ENCODE data around the gene DPYSL5. TPM values are rescaled to one million over a fixed set of nuclear protein-coding genes. Genes with fewer than 3 reads are reported as not detected.

Gene DPYSL5
- total RNA-seq, 2 experiments from 2014 or later = not detected

DNA sequence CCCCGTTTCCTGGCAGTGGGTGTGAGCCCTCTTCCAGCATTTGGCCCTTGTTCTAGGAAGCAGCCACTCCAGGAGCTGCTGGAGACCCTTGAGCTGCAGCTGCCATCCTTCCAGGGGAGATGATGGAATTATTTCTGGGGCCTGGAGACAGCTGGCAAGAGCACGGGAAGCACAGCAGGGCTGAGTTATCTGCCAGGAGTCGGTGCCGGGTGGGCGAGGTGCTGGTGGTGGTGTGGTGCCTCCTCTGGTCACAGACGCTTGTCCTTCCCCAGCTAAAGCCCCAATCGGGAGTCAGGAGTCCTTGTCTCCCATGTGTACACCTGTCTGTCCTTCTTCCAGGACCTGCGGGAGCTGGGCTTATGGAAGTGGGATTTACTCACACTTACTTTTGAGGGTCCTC is 36.0 kb downstream of the DPYSL5 start:
- intact Hi-C loops (cut with micrococcal nuclease) = no loop called here
- Mint-ChIP-seq H3K4me3 (no peak overlapping the region), H3K4me1 (ENCODE audit: low read depth) (no peaks in the 10 kb centered on the region), H3K36me3 (ENCODE audit: low read depth) (no peaks in the 10 kb centered on the region), H3K9me3 (no peaks in the 10 kb centered on the region), H3K27ac (no peak overlapping the region), H3K27me3 (peaks cover 13% of the 10 kb centered on the region)
- DNase-seq = no peak
- ChIA-PET CTCF (interaction anchor here (1.3 to 2.9 kb wide), 4 partner anchors 26 to 396 kb away, joined by 4 to 11 read pairs (median 4); no protein-coding TSS in a partner anchor), POLR2A (no interaction called here)
- TF ChIP-seq, protein P1, sequence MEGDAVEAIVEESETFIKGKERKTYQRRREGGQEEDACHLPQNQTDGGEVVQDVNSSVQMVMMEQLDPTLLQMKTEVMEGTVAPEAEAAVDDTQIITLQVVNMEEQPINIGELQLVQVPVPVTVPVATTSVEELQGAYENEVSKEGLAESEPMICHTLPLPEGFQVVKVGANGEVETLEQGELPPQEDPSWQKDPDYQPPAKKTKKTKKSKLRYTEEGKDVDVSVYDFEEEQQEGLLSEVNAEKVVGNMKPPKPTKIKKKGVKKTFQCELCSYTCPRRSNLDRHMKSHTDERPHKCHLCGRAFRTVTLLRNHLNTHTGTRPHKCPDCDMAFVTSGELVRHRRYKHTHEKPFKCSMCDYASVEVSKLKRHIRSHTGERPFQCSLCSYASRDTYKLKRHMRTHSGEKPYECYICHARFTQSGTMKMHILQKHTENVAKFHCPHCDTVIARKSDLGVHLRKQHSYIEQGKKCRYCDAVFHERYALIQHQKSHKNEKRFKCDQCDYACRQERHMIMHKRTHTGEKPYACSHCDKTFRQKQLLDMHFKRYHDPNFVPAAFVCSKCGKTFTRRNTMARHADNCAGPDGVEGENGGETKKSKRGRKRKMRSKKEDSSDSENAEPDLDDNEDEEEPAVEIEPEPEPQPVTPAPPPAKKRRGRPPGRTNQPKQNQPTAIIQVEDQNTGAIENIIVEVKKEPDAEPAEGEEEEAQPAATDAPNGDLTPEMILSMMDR (IDR thresholded peaks at IDR 0.05) = no peak
- ATAC-seq = no peak

- Mint-ChIP-seq H3K27ac (no peak overlapping the region), H3K4me3 (no peak overlapping the region), H3K36me3 (ENCODE audit: low read depth) (no peaks in the 10 kb centered on the region), H3K4me1 (ENCODE audit: low read depth) (no peaks in the 10 kb centered on the region), H3K9me3 (no peaks in the 10 kb centered on the region), H3K27me3 (peaks cover 13% of the 10 kb centered on the region)
- ChIA-PET POLR2A (no interaction called here), CTCF (interaction anchor here (1.3 to 2.9 kb wide), 4 partner anchors 25 to 395 kb away, joined by 4 to 11 read pairs (median 4); no protein-coding TSS in a partner anchor)
- TF ChIP-seq, protein P1 (IDR thresholded peaks at IDR 0.05) = no peak
- intact Hi-C loops (cut with micrococcal nuclease) = no loop called here
- DNase-seq (no peak), ATAC-seq (no peak)
These were observed 36.6 kb downstream of the DPYSL5 start for GRCh38 chr2:26884486-26884885.

DNA sequence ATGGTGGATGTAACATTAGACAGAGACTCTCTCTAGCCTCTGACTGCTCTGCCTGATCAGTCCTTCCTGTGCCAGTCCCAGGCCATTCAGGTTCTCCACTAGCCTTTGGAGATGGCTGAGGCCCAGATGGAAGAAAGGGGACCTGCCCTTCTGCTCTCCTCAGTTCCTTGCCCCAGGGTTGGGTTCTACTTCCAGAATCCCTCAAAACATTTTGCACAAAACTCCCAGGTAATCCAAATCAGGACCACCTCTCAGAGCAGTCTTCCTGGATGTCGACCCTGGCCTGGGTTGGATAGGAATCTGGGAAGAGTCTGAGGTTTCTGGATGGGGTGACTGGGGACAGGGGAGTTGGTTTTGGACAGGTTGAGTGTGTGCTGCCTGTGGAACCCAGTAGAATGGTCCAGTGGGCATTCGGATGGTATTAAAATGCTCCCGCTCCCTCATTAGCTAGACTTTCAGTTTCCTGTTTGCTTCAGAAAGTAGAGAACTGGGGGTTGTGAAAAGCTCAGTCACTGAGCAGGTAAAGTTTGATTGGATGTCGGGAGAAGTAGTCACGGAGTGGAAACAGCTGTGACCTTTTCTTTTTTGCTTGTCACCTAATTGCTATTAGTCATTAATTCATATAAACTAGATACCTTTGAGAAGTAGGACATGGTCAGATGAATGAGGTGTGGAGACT is 37.9 kb downstream of the DPYSL5 start:
- peaks cover 8% of the 10 kb centered on the region for H3K27me3 Mint-ChIP-seq
- POLR2A ChIA-PET = no interaction called here
- H3K4me3 Mint-ChIP-seq = no peak overlapping the region
- CTCF ChIA-PET = no interaction called here
- intact Hi-C loops (cut with micrococcal nuclease) = no loop called here
- DNase-seq (no peak), ATAC-seq (no peak)
- no peak overlapping the region for H3K27ac Mint-ChIP-seq
- H3K4me1 Mint-ChIP-seq (ENCODE audit: low read depth) = no peaks in the 10 kb centered on the region
- H3K9me3 Mint-ChIP-seq = no peaks in the 10 kb centered on the region
- H3K36me3 Mint-ChIP-seq (ENCODE audit: low read depth) = no peaks in the 10 kb centered on the region
- TF ChIP-seq, protein P1 (IDR thresholded peaks at IDR 0.05) = no peak

- CTCF ChIA-PET = no interaction called here
- TF ChIP-seq, protein P1 (IDR thresholded peaks at IDR 0.05) = no peak
These were observed 38.8 kb downstream of the DPYSL5 start for GRCh38 chr2:26886736-26887135.

DNA sequence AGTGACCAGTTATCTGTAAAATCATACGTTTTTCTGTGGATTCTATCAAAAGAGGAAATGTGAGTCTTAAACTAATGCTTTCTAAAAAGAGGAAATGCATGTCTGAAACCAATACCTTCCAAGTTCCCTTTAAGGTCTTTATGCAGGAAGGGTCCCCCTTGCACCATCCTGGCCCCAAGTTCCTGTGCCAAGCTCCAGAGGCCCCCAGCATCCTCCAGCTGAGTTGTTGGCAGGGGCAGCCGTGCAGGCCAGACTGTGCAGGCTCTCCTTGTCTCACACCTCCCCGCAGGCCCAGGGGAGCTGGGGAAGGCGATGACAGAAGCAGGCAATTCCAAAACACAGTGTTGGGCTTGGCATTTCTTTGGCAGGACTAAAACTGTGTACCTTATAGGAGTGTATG is 39.2 kb downstream of the DPYSL5 start:
- ChIA-PET CTCF (no interaction called here), POLR2A (no interaction called here)
- Mint-ChIP-seq H3K4me1 (ENCODE audit: low read depth) (no peaks in the 10 kb centered on the region), H3K4me3 (no peak overlapping the region), H3K9me3 (no peaks in the 10 kb centered on the region), H3K36me3 (ENCODE audit: low read depth) (no peaks in the 10 kb centered on the region), H3K27ac (no peak overlapping the region), H3K27me3 (peaks cover 2% of the 10 kb centered on the region)
- TF ChIP-seq, protein P1 (IDR thresholded peaks at IDR 0.05) = no peak
- DNase-seq (no peak), ATAC-seq (no peak)
- intact Hi-C loops (cut with micrococcal nuclease) = no loop called here

More at GRCh38 chr2:26886736-26887135, 38.8 kb downstream of the DPYSL5 start:
- Mint-ChIP-seq H3K36me3 (ENCODE audit: low read depth) (no peaks in the 10 kb centered on the region), H3K27ac (no peak overlapping the region), H3K4me1 (ENCODE audit: low read depth) (no peaks in the 10 kb centered on the region), H3K4me3 (no peak overlapping the region), H3K27me3 (peaks cover 2% of the 10 kb centered on the region), H3K9me3 (no peaks in the 10 kb centered on the region)
- ATAC-seq = no peak
- no peak for DNase-seq
- POLR2A ChIA-PET = no interaction called here
- intact Hi-C loops (cut with micrococcal nuclease) = no loop called here
